HCT116 (cell line): ENCODE data around the gene TMEM86B.

ENCODE experiments used
- CEBPB ChIP-seq: IDR thresholded peaks from 2 replicates; pipeline ENCODE4 v1.6.1; 2012; ENCODE audit warnings: low read depth
- EZH2 ChIP-seq: fragments of 200-600 bp; sonication (generic); IDR thresholded peaks from 2 replicates; pipeline ENCODE4 v1.6.1; 2017; ENCODE audit warnings: antibody characterized with exemption, mixed run types
- EZH2phosphoT487 ChIP-seq: fragments of 200-600 bp; IDR thresholded peaks from 2 replicates; pipeline ENCODE4 v1.6.1; 2018; ENCODE audit warnings: antibody characterized with exemption, borderline replicate concordance
- POLR2A ChIP-seq: IDR thresholded peaks from 2 replicates; pipeline ENCODE4 v1.7.0; 2011; ENCODE audit warnings: borderline replicate concordance; ENCODE audit not compliant: insufficient read depth, insufficient read length; ENCODE audit errors: extremely low read depth
- POLR2AphosphoS5 ChIP-seq: IDR thresholded peaks from 2 replicates; pipeline ENCODE4 v1.6.1; 2011; ENCODE audit warnings: mild to moderate bottlenecking, low read depth, low read length, moderate library complexity
- RAD21 ChIP-seq: IDR thresholded peaks from 2 replicates; pipeline ENCODE4 v1.6.1; 2012; ENCODE audit warnings: low read depth, mild to moderate bottlenecking
- SIN3A ChIP-seq: IDR thresholded peaks from 2 replicates; pipeline ENCODE4 v1.6.1; 2012; ENCODE audit warnings: low read depth
- SRF ChIP-seq: IDR thresholded peaks from 2 replicates; pipeline ENCODE4 v1.6.1; 2012; ENCODE audit warnings: low read depth
- TCF7L2 ChIP-seq: IDR thresholded peaks from 2 replicates; pipeline ENCODE4 v1.7.0; 2011; ENCODE audit warnings: borderline replicate concordance, inconsistent platforms; ENCODE audit not compliant: insufficient read depth, insufficient read length; ENCODE audit errors: extremely low read depth
- ZNF274 ChIP-seq: fragments of 200-500 bp; sonication (Bioruptor generic); IDR thresholded peaks from 2 replicates; pipeline ENCODE4 v1.6.1; 2014; ENCODE audit warnings: mild to moderate bottlenecking, low read depth, low read length, inconsistent platforms
- TF ChIP-seq, protein P1 (sequence below), 3 experiments: fragments of 200-600 bp in 1 of 3; sonication (generic) in 1 of 3; IDR thresholded peaks in 2 of 3; conservative IDR thresholded peaks in 1 of 3; 2 replicates each; pipeline ENCODE4 v1.5.1; 2012 to 2017; ENCODE audit warnings: low read depth in 2 of 3, low read length in 2 of 3, antibody characterized with exemption in 1 of 3, borderline replicate concordance in 1 of 3, control low read depth in 1 of 3, mild to moderate bottlenecking in 1 of 3, mixed read lengths in 1 of 3, mixed run types in 1 of 3, moderate library complexity in 1 of 3; ENCODE audit not compliant: insufficient read depth in 1 of 3
- TF ChIP-seq, protein P2 (sequence below): IDR thresholded peaks from 2 replicates; pipeline ENCODE4 v1.6.1; 2012
- TF ChIP-seq, protein P3 (sequence below): IDR thresholded peaks from 2 replicates; pipeline ENCODE4 v1.6.1; 2011; ENCODE audit warnings: mild to moderate bottlenecking, low read length, moderate library complexity; ENCODE audit not compliant: insufficient replicate concordance; ENCODE audit errors: extremely low read depth
- TF ChIP-seq, protein P4 (sequence below): IDR thresholded peaks from 2 replicates; pipeline ENCODE4 v1.6.1; 2012

DNA sequence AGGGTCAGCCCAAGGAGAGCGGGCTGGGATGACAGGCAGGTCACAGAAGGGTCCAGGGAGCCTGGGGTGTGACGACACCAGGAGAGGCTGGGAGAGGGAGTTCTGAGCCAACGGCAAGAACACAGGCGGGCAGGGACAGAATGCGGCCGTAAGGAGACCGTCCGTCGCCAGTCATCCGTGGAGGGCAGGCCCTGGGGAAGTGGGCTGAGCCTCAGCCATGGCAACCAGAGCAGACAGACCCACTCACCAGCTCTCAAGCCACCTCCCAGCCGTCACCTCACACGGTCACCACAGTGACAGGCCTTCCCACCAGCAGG lies 3.7 kb upstream of the TMEM86B start:
- TF ChIP-seq, protein P1, sequence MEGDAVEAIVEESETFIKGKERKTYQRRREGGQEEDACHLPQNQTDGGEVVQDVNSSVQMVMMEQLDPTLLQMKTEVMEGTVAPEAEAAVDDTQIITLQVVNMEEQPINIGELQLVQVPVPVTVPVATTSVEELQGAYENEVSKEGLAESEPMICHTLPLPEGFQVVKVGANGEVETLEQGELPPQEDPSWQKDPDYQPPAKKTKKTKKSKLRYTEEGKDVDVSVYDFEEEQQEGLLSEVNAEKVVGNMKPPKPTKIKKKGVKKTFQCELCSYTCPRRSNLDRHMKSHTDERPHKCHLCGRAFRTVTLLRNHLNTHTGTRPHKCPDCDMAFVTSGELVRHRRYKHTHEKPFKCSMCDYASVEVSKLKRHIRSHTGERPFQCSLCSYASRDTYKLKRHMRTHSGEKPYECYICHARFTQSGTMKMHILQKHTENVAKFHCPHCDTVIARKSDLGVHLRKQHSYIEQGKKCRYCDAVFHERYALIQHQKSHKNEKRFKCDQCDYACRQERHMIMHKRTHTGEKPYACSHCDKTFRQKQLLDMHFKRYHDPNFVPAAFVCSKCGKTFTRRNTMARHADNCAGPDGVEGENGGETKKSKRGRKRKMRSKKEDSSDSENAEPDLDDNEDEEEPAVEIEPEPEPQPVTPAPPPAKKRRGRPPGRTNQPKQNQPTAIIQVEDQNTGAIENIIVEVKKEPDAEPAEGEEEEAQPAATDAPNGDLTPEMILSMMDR (IDR thresholded peaks at IDR 0.05 in 2 of 3, conservative IDR thresholded peaks at IDR 0.05 in 1 of 3; ENCODE audit: borderline replicate concordance in 1 of 3, insufficient read depth in 1 of 3, low read depth in 2 of 3, low read length in 2 of 3), result no peak
- TF ChIP-seq EZH2phosphoT487, result no peak
- TF ChIP-seq POLR2A, result no peak
- no peak for TF ChIP-seq SRF
- TF ChIP-seq ZNF274, result no peak
- TF ChIP-seq TCF7L2, result no peak
- TF ChIP-seq SIN3A, result no peak
- TF ChIP-seq, protein P2, sequence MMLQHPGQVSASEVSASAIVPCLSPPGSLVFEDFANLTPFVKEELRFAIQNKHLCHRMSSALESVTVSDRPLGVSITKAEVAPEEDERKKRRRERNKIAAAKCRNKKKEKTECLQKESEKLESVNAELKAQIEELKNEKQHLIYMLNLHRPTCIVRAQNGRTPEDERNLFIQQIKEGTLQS, result no peak
- no peak for TF ChIP-seq POLR2AphosphoS5
- no peak for TF ChIP-seq RAD21
- TF ChIP-seq, protein P3, sequence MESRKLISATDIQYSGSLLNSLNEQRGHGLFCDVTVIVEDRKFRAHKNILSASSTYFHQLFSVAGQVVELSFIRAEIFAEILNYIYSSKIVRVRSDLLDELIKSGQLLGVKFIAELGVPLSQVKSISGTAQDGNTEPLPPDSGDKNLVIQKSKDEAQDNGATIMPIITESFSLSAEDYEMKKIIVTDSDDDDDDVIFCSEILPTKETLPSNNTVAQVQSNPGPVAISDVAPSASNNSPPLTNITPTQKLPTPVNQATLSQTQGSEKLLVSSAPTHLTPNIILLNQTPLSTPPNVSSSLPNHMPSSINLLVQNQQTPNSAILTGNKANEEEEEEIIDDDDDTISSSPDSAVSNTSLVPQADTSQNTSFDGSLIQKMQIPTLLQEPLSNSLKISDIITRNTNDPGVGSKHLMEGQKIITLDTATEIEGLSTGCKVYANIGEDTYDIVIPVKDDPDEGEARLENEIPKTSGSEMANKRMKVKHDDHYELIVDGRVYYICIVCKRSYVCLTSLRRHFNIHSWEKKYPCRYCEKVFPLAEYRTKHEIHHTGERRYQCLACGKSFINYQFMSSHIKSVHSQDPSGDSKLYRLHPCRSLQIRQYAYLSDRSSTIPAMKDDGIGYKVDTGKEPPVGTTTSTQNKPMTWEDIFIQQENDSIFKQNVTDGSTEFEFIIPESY, result no peak
- TF ChIP-seq, protein P4, sequence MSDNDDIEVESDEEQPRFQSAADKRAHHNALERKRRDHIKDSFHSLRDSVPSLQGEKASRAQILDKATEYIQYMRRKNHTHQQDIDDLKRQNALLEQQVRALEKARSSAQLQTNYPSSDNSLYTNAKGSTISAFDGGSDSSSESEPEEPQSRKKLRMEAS, result no peak
- no peak for TF ChIP-seq EZH2
- no peak for TF ChIP-seq CEBPB
